GM23338 (cell line): ENCODE measurements around the gene LDLRAD2. TPM values are rescaled to one million over a fixed set of nuclear protein-coding genes. Genes with fewer than 3 reads are reported as not detected.

Source experiments
- ATAC-seq: fragments of 200-7000 bp; cut with Tn5 transposase; 3 replicates; pipeline ENCODE4 v1.9.1; 2020
- DNase-seq: peaks from one replicate; pipeline ENCODE4 v3.0.0-alpha.2; 2015; ENCODE audit warnings: low spot score
- H2AFZ ChIP-seq: fragments of 200-600 bp; sonication (generic); 2 replicates; pipeline ENCODE4 v1.8.0; 2016; ENCODE audit warnings: antibody characterized with exemption, mild to moderate bottlenecking, moderate library complexity
- H3F3A ChIP-seq: fragments of 200-600 bp; sonication (generic); replicated peaks from 2 replicates; pipeline ENCODE4 v1.8.0; 2017; ENCODE audit warnings: antibody characterized with exemption, mixed run types, low read depth
- H3K27ac ChIP-seq: fragments of 200-600 bp; sonication (generic); 2 replicates; pipeline ENCODE4 v1.6.1; 2016; ENCODE audit warnings: low read depth
- H3K27me3 ChIP-seq: fragments of 200-600 bp; sonication (generic); 2 replicates; pipeline ENCODE4 v1.8.0; 2016; ENCODE audit warnings: mild to moderate bottlenecking, mixed run types, moderate library complexity; ENCODE audit not compliant: insufficient read depth
- H3K36me3 ChIP-seq: fragments of 200-600 bp; sonication (generic); 2 replicates; pipeline ENCODE4 v1.8.0; 2016; ENCODE audit warnings: mild to moderate bottlenecking; ENCODE audit not compliant: insufficient read depth
- H3K4me1 ChIP-seq: fragments of 200-600 bp; sonication (generic); 2 replicates; pipeline ENCODE4 v1.8.0; 2016; ENCODE audit warnings: mild to moderate bottlenecking, moderate library complexity; ENCODE audit not compliant: insufficient read depth
- H3K4me2 ChIP-seq: fragments of 200-600 bp; sonication (generic); 2 replicates; pipeline ENCODE4 v1.7.1; 2017; ENCODE audit warnings: mixed run types
- H3K4me3 ChIP-seq: fragments of 200-600 bp; sonication (generic); 2 replicates; pipeline ENCODE4 v1.6.1; 2016; ENCODE audit warnings: mixed run types
- H3K79me2 ChIP-seq: fragments of 200-600 bp; sonication (generic); replicated peaks from 2 replicates; pipeline ENCODE4 v1.8.0; 2017; ENCODE audit warnings: mild to moderate bottlenecking; ENCODE audit not compliant: insufficient read depth
- H3K9me2 ChIP-seq: fragments of 200-600 bp; sonication (generic); 2 replicates; pipeline ENCODE4 v1.8.0; 2017; ENCODE audit not compliant: insufficient read depth
- H4K20me1 ChIP-seq: fragments of 200-600 bp; sonication (generic); replicated peaks from 2 replicates; pipeline ENCODE4 v1.8.0; 2017; ENCODE audit warnings: mild to moderate bottlenecking; ENCODE audit not compliant: insufficient read depth
- H3K27ac Mint-ChIP-seq: 2 replicates; pipeline ENCODE4 v1.8.0; 2020; ENCODE audit warnings: inconsistent platforms, mild to moderate bottlenecking, moderate library complexity, mixed read lengths
- H3K27me3 Mint-ChIP-seq: 3 replicates; pipeline ENCODE4 v1.8.0; 2022; ENCODE audit warnings: low read depth, mild to moderate bottlenecking, moderate library complexity, mixed read lengths, inconsistent platforms; ENCODE audit not compliant: insufficient read depth, poor library complexity
- H3K36me3 Mint-ChIP-seq: 3 replicates; pipeline ENCODE4 v1.8.0; 2021; ENCODE audit warnings: low read depth, mild to moderate bottlenecking, inconsistent platforms, moderate library complexity, mixed read lengths
- H3K4me1 Mint-ChIP-seq: 3 replicates; pipeline ENCODE4 v1.8.0; 2020; ENCODE audit warnings: mild to moderate bottlenecking, inconsistent platforms, mixed read lengths
- H3K4me3 Mint-ChIP-seq: 3 replicates; pipeline ENCODE4 v1.8.0; 2021; ENCODE audit warnings: moderate library complexity, mild to moderate bottlenecking, inconsistent platforms, mixed read lengths
- H3K9me3 Mint-ChIP-seq: 3 replicates; pipeline ENCODE4 v1.8.0; 2020; ENCODE audit warnings: moderate library complexity, mild to moderate bottlenecking, inconsistent platforms, mixed read lengths
- CREB1 ChIP-seq: fragments of 250-450 bp; sonication (Bioruptor Pico); IDR thresholded peaks from 2 replicates; pipeline ENCODE4 v1.5.0; 2020; ENCODE audit warnings: low read depth, mild to moderate bottlenecking, moderate library complexity
- ETS1 ChIP-seq: IDR thresholded peaks from 2 replicates; pipeline ENCODE4 v1.6.1; 2016; ENCODE audit warnings: antibody characterized with exemption
- EZH2 ChIP-seq: fragments of 200-600 bp; sonication (generic); IDR thresholded peaks from one replicate; pipeline ENCODE4 v1.8.0; 2017; ENCODE audit warnings: antibody characterized with exemption, mild to moderate bottlenecking, low read depth; ENCODE audit not compliant: unreplicated experiment
- EZH2phosphoT487 ChIP-seq: fragments of 200-600 bp; sonication (generic); IDR thresholded peaks from one replicate; pipeline ENCODE4 v1.8.1; 2018; ENCODE audit warnings: antibody characterized with exemption; ENCODE audit not compliant: unreplicated experiment
- POLR2AphosphoS5 ChIP-seq: IDR thresholded peaks from 2 replicates; pipeline ENCODE4 v1.6.1; 2016; ENCODE audit warnings: antibody characterized with exemption, low read depth
- REST ChIP-seq: IDR thresholded peaks from one replicate; pipeline ENCODE4 v1.6.1; 2018; ENCODE audit warnings: antibody characterized with exemption; ENCODE audit not compliant: unreplicated experiment
- STAT1 ChIP-seq: IDR thresholded peaks from one replicate; pipeline ENCODE4 v1.6.1; 2016; ENCODE audit warnings: antibody characterized with exemption; ENCODE audit not compliant: unreplicated experiment
- ZNF114 ChIP-seq: fragments of 250-450 bp; sonication (Bioruptor Pico); IDR thresholded peaks from 2 replicates; pipeline ENCODE4 v1.5.0; 2020; ENCODE audit warnings: mild to moderate bottlenecking, moderate library complexity
- ZNF331 ChIP-seq: fragments of 250-450 bp; sonication (Bioruptor Pico); IDR thresholded peaks from 2 replicates; pipeline ENCODE4 v1.5.0; 2020; ENCODE audit warnings: low read depth, mild to moderate bottlenecking, moderate library complexity
- ZNF462 ChIP-seq: fragments of 250-450 bp; sonication (Bioruptor Pico); IDR thresholded peaks from 2 replicates; pipeline ENCODE4 v1.5.0; 2020; ENCODE audit warnings: mild to moderate bottlenecking, moderate library complexity
- polyA plus RNA-seq: library from polyadenylated mRNA; unstranded; fragments of >200 nt; fragmentation: Nextera tagmentation; extraction: Ambion mirVana; gene quantifications from 2 replicates; pipeline ENCODE4 v1.2.1, GENCODE V29; 2016
- total RNA-seq: library from RNA; depleted of rRNA; stranded (reverse); fragments of >200 nt; shearing (Covaris generic); gene quantifications from 2 replicates; pipeline ENCODE4 v1.2.3, GENCODE V29; 2014

The LDLRAD2 gene
- total and polyA plus RNA-seq, 2 experiments from 2014 or later, result 1.6 to 5.8 TPM

- TF ChIP-seq REST (no peak), STAT1 (no peak), CREB1 (CRISPR knock-in tag) (no peak), ZNF114 (CRISPR knock-in tag) (no peak), ETS1 (no peak), ZNF331 (CRISPR knock-in tag) (no peak), EZH2phosphoT487 (no peak)
Observed at GRCh38 chr1:21804536-21804935, 7.5 kb upstream of the LDLRAD2 start (continued).

- 0 out of 3 replicates have a peak overlapping the region, but pooled peaks have one; percentile 27 for H3K4me3 Mint-ChIP-seq
- Histone ChIP-seq H3K36me3 (no peaks in the 10 kb centered on the region), H3K27me3 (peaks cover 5% of the 10 kb centered on the region; the same call in 1 of the 2 replicates), H3K4me1 (peaks cover 3% of the 10 kb centered on the region; the same call in 1 of the 2 replicates), H2AFZ (peak overlapping the region; percentile 43; the same call in 1 of the 2 replicates), H3K27ac (no peak overlapping the region), H3K4me2 (no peak overlapping the region), H3F3A (peaks cover 16% of the 10 kb centered on the region; the same call in 1 of the 2 replicates), H4K20me1 (no peaks in the 10 kb centered on the region), H3K4me3 (no peak overlapping the region), H3K9me2 (no peaks in the 10 kb centered on the region), H3K79me2 (no peaks in the 10 kb centered on the region)
- H3K4me1 Mint-ChIP-seq, result peaks cover 16% of the 10 kb centered on the region
- no peak for DNase-seq
- no peak for ATAC-seq
- no peak overlapping the region for H3K27ac Mint-ChIP-seq
- H3K27me3 Mint-ChIP-seq, result peaks cover 4% of the 10 kb centered on the region
- H3K36me3 Mint-ChIP-seq, result no peaks in the 10 kb centered on the region
- H3K9me3 Mint-ChIP-seq, result no peaks in the 10 kb centered on the region
- TF ChIP-seq POLR2AphosphoS5, result no peak
- no peak for TF ChIP-seq CREB1 (CRISPR knock-in tag)
- TF ChIP-seq STAT1, result no peak
- no peak for TF ChIP-seq ZNF462 (CRISPR knock-in tag)
- no peak for TF ChIP-seq EZH2
- no peak for TF ChIP-seq ZNF331 (CRISPR knock-in tag)
- no peak for TF ChIP-seq REST
- TF ChIP-seq ZNF114 (CRISPR knock-in tag), result no peak
- no peak for TF ChIP-seq EZH2phosphoT487
Observed at GRCh38 chr1:21813542-21813941, 1.5 kb downstream of the LDLRAD2 start.
